GM23338 (cell line): ENCODE results near the gene TRDMT1. TPM values are rescaled to one million over a fixed set of nuclear protein-coding genes. Genes with fewer than 3 reads are reported as not detected.

Source experiments
- EZH2phosphoT487 ChIP-seq: fragments of 200-600 bp; sonication (generic); IDR thresholded peaks from one replicate; pipeline ENCODE4 v1.8.1; 2018; ENCODE audit warnings: antibody characterized with exemption; ENCODE audit not compliant: unreplicated experiment
- JUNB ChIP-seq: IDR thresholded peaks from one replicate; pipeline ENCODE4 v1.6.1; 2016; ENCODE audit warnings: antibody characterized with exemption; ENCODE audit not compliant: unreplicated experiment
- POLR2AphosphoS5 ChIP-seq: IDR thresholded peaks from 2 replicates; pipeline ENCODE4 v1.6.1; 2016; ENCODE audit warnings: antibody characterized with exemption, low read depth
- STAT1 ChIP-seq: IDR thresholded peaks from one replicate; pipeline ENCODE4 v1.6.1; 2016; ENCODE audit warnings: antibody characterized with exemption; ENCODE audit not compliant: unreplicated experiment
- ZNF114 ChIP-seq: fragments of 250-450 bp; sonication (Bioruptor Pico); IDR thresholded peaks from 2 replicates; pipeline ENCODE4 v1.5.0; 2020; ENCODE audit warnings: mild to moderate bottlenecking, moderate library complexity
- ZNF331 ChIP-seq: fragments of 250-450 bp; sonication (Bioruptor Pico); IDR thresholded peaks from 2 replicates; pipeline ENCODE4 v1.5.0; 2020; ENCODE audit warnings: low read depth, mild to moderate bottlenecking, moderate library complexity
- ZNF462 ChIP-seq: fragments of 250-450 bp; sonication (Bioruptor Pico); IDR thresholded peaks from 2 replicates; pipeline ENCODE4 v1.5.0; 2020; ENCODE audit warnings: mild to moderate bottlenecking, moderate library complexity
- polyA plus RNA-seq: library from polyadenylated mRNA; unstranded; fragments of >200 nt; fragmentation: Nextera tagmentation; extraction: Ambion mirVana; gene quantifications from 2 replicates; pipeline ENCODE4 v1.2.1, GENCODE V29; 2016
- total RNA-seq: library from RNA; depleted of rRNA; stranded (reverse); fragments of >200 nt; shearing (Covaris generic); gene quantifications from 2 replicates; pipeline ENCODE4 v1.2.3, GENCODE V29; 2014
- TF ChIP-seq, protein P1 (sequence below): IDR thresholded peaks from 2 replicates; pipeline ENCODE4 v1.6.1; 2016; ENCODE audit warnings: antibody characterized with exemption
- TF ChIP-seq, protein P2 (sequence below), 2 experiments: fragments of 200-600 bp in 1 of 2; sonication (generic) in 1 of 2; conservative IDR thresholded peaks; 2 replicates each; pipeline versions ENCODE4 v1.5.1 to v1.6.1; 2016 to 2017; ENCODE audit warnings: antibody characterized with exemption in 2 of 2, low read depth in 2 of 2, mild to moderate bottlenecking in 2 of 2, moderate library complexity in 1 of 2

TRDMT1 gene
- total and polyA plus RNA-seq, 2 experiments from 2014 or later: 16.0 to 37.7 TPM

DNA sequence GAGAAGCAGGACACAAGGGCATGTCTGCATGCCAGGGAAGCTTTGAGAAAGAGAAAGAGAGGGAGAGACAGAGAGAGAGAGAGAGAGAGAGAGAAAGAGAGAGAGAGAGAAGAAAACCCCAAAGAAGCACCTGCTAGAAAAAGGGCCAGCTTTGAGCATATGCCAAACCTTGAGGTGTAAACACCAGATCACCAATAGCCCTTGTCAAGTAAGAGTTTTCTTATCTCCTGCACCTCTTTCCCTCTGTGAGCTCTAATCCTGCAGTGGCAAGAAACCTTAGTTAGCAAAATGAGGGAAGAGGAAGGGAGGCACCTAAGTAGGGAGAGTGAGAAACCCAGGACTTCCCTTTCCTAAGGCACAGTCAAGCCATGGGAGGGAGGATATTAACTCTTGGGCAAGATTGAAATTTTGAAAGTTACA, 11.3 kb upstream of the TRDMT1 start (continued):
- TF ChIP-seq ZNF462 (no peak), ZNF114 (no peak), STAT1 (no peak), ZNF331 (CRISPR knock-in tag) (no peak), JUNB (no peak), POLR2AphosphoS5 (no peak), EZH2phosphoT487 (no peak)
- TF ChIP-seq, protein P1, sequence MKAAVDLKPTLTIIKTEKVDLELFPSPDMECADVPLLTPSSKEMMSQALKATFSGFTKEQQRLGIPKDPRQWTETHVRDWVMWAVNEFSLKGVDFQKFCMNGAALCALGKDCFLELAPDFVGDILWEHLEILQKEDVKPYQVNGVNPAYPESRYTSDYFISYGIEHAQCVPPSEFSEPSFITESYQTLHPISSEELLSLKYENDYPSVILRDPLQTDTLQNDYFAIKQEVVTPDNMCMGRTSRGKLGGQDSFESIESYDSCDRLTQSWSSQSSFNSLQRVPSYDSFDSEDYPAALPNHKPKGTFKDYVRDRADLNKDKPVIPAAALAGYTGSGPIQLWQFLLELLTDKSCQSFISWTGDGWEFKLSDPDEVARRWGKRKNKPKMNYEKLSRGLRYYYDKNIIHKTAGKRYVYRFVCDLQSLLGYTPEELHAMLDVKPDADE: no peak
- TF ChIP-seq, protein P2, sequence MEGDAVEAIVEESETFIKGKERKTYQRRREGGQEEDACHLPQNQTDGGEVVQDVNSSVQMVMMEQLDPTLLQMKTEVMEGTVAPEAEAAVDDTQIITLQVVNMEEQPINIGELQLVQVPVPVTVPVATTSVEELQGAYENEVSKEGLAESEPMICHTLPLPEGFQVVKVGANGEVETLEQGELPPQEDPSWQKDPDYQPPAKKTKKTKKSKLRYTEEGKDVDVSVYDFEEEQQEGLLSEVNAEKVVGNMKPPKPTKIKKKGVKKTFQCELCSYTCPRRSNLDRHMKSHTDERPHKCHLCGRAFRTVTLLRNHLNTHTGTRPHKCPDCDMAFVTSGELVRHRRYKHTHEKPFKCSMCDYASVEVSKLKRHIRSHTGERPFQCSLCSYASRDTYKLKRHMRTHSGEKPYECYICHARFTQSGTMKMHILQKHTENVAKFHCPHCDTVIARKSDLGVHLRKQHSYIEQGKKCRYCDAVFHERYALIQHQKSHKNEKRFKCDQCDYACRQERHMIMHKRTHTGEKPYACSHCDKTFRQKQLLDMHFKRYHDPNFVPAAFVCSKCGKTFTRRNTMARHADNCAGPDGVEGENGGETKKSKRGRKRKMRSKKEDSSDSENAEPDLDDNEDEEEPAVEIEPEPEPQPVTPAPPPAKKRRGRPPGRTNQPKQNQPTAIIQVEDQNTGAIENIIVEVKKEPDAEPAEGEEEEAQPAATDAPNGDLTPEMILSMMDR (conservative IDR thresholded peaks at IDR 0.05; ENCODE audit: low read depth in 2 of 2): no peak
